Tibial artery (tissue), 4 donors: ENCODE results near the gene SLAMF9.

ENCODE experiments used
- DNase-seq, 2 donors: peaks; one replicate each; pipeline ENCODE4 v3.0.0-alpha.2; 2019
- H3K27ac ChIP-seq, 2 donors: fragments of 200-600 bp; sonication (generic) in 1 of 2; 1 replicate in 1 of 2; 2 replicates in 1 of 2; pipeline ENCODE4 v1.5.1; 2018 to 2019; ENCODE audit warnings: mild to moderate bottlenecking in 1 of 2
- H3K27me3 ChIP-seq, 2 donors: fragments of 200-600 bp; sonication (generic) in 1 of 2; one replicate each; pipeline versions ENCODE4 v1.5.1 to v1.6.0; 2016 to 2019
- H3K36me3 ChIP-seq, 3 donors: fragments of 200-600 bp; sonication (generic) in 2 of 3; one replicate each; pipeline ENCODE4 v1.5.1; 2016 to 2019; ENCODE audit warnings: mild to moderate bottlenecking in 2 of 3
- H3K4me1 ChIP-seq, 4 donors: fragments of 200-600 bp; sonication (generic) in 2 of 4; 1 replicate in 3 of 4; 2 replicates in 1 of 4; pipeline ENCODE4 v1.5.1; 2016 to 2019
- H3K4me3 ChIP-seq, 2 donors: fragments of 200-600 bp; sonication (generic) in 1 of 2; 1 replicate in 1 of 2; 2 replicates in 1 of 2; pipeline ENCODE4 v1.5.1; 2018 to 2019; ENCODE audit warnings: mild to moderate bottlenecking in 2 of 2
- H3K9me3 ChIP-seq, 3 donors: fragments of 200-600 bp; sonication (generic) in 1 of 3; one replicate each; pipeline ENCODE4 v1.5.1; 2016 to 2019
- CTCF ChIP-seq, 2 experiments: fragments of 200-600 bp in 1 of 2; fragments of 450-650 bp in 1 of 2; IDR thresholded peaks; one replicate each; pipeline ENCODE4 v1.5.1; 2017 to 2019; ENCODE audit warnings: antibody characterized with exemption in 2 of 2, mild to moderate bottlenecking in 1 of 2, moderate library complexity in 1 of 2
- intact Hi-C: fragments of 100-400 bp; cut with DNase I; formaldehyde crosslinking; loops from one replicate; pipeline ENCODE4 v1.15.0; 2023; ENCODE audit warnings: low total_unique reads

The SLAMF9 gene

GRCh38 chr1:159939678-159940002 lies 14.4 kb downstream of the SLAMF9 start:
- H3K4me3 ChIP-seq: no peak overlapping the region
- peaks cover 0 to 12% (median 4%) of the 10 kb centered on the region in 4 donors for H3K4me1 ChIP-seq
- peaks cover 0 to 66% of the 10 kb centered on the region in 2 donors for H3K27me3 ChIP-seq
- H3K27ac ChIP-seq: no peak overlapping the region
- intact Hi-C loops: loop anchor here (5.0 kb wide), 1 partner anchor 68 kb away; no protein-coding TSS in a partner anchor
- TF ChIP-seq CTCF (IDR thresholded peaks at IDR 0.05): no peak
- H3K9me3 ChIP-seq: no peaks in the 10 kb centered on the region
- H3K36me3 ChIP-seq: no peaks in the 10 kb centered on the region
- DNase-seq: no peak

- Histone ChIP-seq H3K27me3 (peaks cover 0 to 62% of the 10 kb centered on the region in 2 donors), H3K36me3 (no peaks in the 10 kb centered on the region), H3K4me1 (peaks cover 0 to 10% (median 4%) of the 10 kb centered on the region in 4 donors), H3K27ac (no peak overlapping the region), H3K4me3 (no peak overlapping the region), H3K9me3 (no peaks in the 10 kb centered on the region)
- DNase-seq: no peak
- TF ChIP-seq CTCF (IDR thresholded peaks at IDR 0.05): no peak
- intact Hi-C loops: loop anchor here (5.0 kb wide), 1 partner anchor 68 kb away; no protein-coding TSS in a partner anchor
Observed at GRCh38 chr1:159938905-159939677, 14.9 kb downstream of the SLAMF9 start.

- intact Hi-C loops: loop anchor here (5.0 kb wide), 1 partner anchor 69 kb away; no protein-coding TSS in a partner anchor
- Histone ChIP-seq H3K9me3 (no peaks in the 10 kb centered on the region), H3K27me3 (peaks cover 0 to 54% of the 10 kb centered on the region in 2 donors), H3K27ac (no peak overlapping the region), H3K4me1 (peaks cover 0 to 10% (median 4%) of the 10 kb centered on the region in 4 donors), H3K4me3 (no peak overlapping the region), H3K36me3 (no peaks in the 10 kb centered on the region)
- no peak for DNase-seq
- TF ChIP-seq CTCF (IDR thresholded peaks at IDR 0.05): no peak
Observed at GRCh38 chr1:159938211-159938852, 15.7 kb downstream of the SLAMF9 start.

GRCh38 chr1:159937054-159937750 lies 16.8 kb downstream of the SLAMF9 start:
- H3K9me3 ChIP-seq: no peaks in the 10 kb centered on the region
- no peak overlapping the region for H3K4me3 ChIP-seq
- intact Hi-C loops: loop anchor here (5.0 kb wide), 1 partner anchor 70 kb away; no protein-coding TSS in a partner anchor
- H3K27ac ChIP-seq: no peak overlapping the region
- DNase-seq: no peak
- TF ChIP-seq CTCF (IDR thresholded peaks at IDR 0.05): no peak
- no peaks in the 10 kb centered on the region for H3K36me3 ChIP-seq
- H3K4me1 ChIP-seq: peaks cover 0 to 15% (median 4%) of the 10 kb centered on the region in 4 donors
- peaks cover 0 to 45% of the 10 kb centered on the region in 2 donors for H3K27me3 ChIP-seq

GRCh38 chr1:159936273-159936904 lies 17.6 kb downstream of the SLAMF9 start:
- DNase-seq: peak in 1 of 2 donors; percentile 51
- Histone ChIP-seq H3K4me1 (peaks cover 0 to 15% (median 4%) of the 10 kb centered on the region in 4 donors), H3K27ac (no peak overlapping the region), H3K27me3 (peaks cover 0 to 37% of the 10 kb centered on the region in 2 donors), H3K36me3 (no peaks in the 10 kb centered on the region), H3K9me3 (no peaks in the 10 kb centered on the region), H3K4me3 (no peak overlapping the region)
- intact Hi-C loops: loop anchor here (5.0 kb wide), 1 partner anchor 71 kb away; no protein-coding TSS in a partner anchor
- TF ChIP-seq CTCF (IDR thresholded peaks at IDR 0.05): peak; percentile 95 to 99
